NOMO-1 (cell line): ENCODE data around the gene AFF1.
A peak's percentile ranks its signal among the peaks of the same experiment; 100 is the strongest.

Experiments
- DNase-seq, 2 experiments: peaks; one replicate each; lab custom pipeline; 2025; ENCODE audit not compliant: unreplicated experiment in 2 of 2; lab: John Stamatoyannopoulos, UW

Gene AFF1

GRCh38 chr4:86934771-86935565 is at the start of gene AFF1:
Gene AFF1 (plus strand): TSS chr4:86935011. CDS start chr4:86948534, 13,523 bp downstream.
- DNase-seq = peak; percentile 90 to 94

GRCh38 chr4:86890790-86891189 is 44.0 kb upstream of the AFF1 start:
- DNase-seq = no peak

- DNase-seq = peak; percentile 37 to 43
These were observed 42.8 kb upstream of the AFF1 start, which contains the start of gene C4orf36 for GRCh38 chr4:86891762-86892635. Gene C4orf36 (minus strand): TSS chr4:86892422. CDS start chr4:86891520, 902 bp downstream.

GRCh38 chr4:86892636-86892960 is 42.2 kb upstream of the AFF1 start:
- DNase-seq = peak in 1 of 2 experiments; percentile 19

- DNase-seq = no peak
These were observed 41.7 kb upstream of the AFF1 start for GRCh38 chr4:86893136-86893535.

GRCh38 chr4:86894455-86894854 is 40.4 kb upstream of the AFF1 start:
- DNase-seq = no peak

- DNase-seq = peak in 1 of 2 experiments; percentile 67
These were observed 38.9 kb upstream of the AFF1 start for GRCh38 chr4:86895692-86896488.

GRCh38 chr4:86896596-86896995 is 38.2 kb upstream of the AFF1 start:
- no peak for DNase-seq

GRCh38 chr4:86898562-86898961 is 36.2 kb upstream of the AFF1 start:
- peak in 1 of 2 experiments; percentile 12 for DNase-seq

- no peak for DNase-seq
These were observed 32.9 kb upstream of the AFF1 start for GRCh38 chr4:86901864-86902263.

- DNase-seq = peak; percentile 78 to 93
These were observed 26.6 kb upstream of the AFF1 start for GRCh38 chr4:86908251-86908657.

- DNase-seq = peak; percentile 56 to 64
These were observed 25.1 kb upstream of the AFF1 start for GRCh38 chr4:86909546-86910295.

GRCh38 chr4:86910369-86910768 is 24.4 kb upstream of the AFF1 start:
- DNase-seq = peak in 1 of 2 experiments; percentile 39

GRCh38 chr4:86910820-86911684 is 23.8 kb upstream of the AFF1 start:
- no peak for DNase-seq

GRCh38 chr4:86916392-86916791 is 18.4 kb upstream of the AFF1 start:
- DNase-seq = no peak

- no peak for DNase-seq
These were observed 17.4 kb upstream of the AFF1 start for GRCh38 chr4:86917212-86918039.

- no peak for DNase-seq
These were observed 16.2 kb upstream of the AFF1 start for GRCh38 chr4:86918539-86919072.
